MM.1S (cell line): ENCODE data around the gene FGGY.
"Not testable (repeated sequence)": the region's sequence is repeated elsewhere in the genome, so short reads cannot be mapped to it uniquely, and the experiment has no call there.

Experiments
- EZH2 ChIP-seq: fragments of 300-600 bp; sonication (generic); optimal IDR thresholded peaks from 2 replicates; pipeline ENCODE3; 2017; ENCODE audit warnings: low read depth, mild to moderate bottlenecking, antibody characterized with exemption, low read length, mixed read lengths
- TF ChIP-seq, protein P1 (sequence below): fragments of 300-600 bp; sonication (generic); IDR thresholded peaks from 2 replicates; pipeline ENCODE4 v1.5.1; 2016; ENCODE audit warnings: antibody characterized with exemption, low read length, mixed read lengths

DNA sequence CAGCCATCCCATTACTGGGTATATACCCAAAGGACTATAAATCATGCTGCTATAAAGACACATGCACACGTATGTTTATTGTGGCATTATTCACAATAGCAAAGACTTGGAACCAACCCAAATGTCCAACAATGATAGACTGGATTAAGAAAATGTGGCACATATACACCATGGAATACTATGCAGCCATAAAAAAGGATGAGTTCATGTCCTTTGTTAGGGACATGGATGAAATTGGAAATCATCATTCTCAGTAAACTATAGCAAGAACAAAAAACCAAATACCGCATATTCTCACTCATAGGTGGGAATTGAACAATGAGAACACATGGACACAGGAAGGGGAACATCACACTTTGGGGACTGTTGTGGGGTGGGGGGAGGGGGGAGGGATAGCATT lies 241.6 kb downstream of the FGGY start:
- TF ChIP-seq EZH2 = not testable (repeated sequence)
- TF ChIP-seq, protein P1, sequence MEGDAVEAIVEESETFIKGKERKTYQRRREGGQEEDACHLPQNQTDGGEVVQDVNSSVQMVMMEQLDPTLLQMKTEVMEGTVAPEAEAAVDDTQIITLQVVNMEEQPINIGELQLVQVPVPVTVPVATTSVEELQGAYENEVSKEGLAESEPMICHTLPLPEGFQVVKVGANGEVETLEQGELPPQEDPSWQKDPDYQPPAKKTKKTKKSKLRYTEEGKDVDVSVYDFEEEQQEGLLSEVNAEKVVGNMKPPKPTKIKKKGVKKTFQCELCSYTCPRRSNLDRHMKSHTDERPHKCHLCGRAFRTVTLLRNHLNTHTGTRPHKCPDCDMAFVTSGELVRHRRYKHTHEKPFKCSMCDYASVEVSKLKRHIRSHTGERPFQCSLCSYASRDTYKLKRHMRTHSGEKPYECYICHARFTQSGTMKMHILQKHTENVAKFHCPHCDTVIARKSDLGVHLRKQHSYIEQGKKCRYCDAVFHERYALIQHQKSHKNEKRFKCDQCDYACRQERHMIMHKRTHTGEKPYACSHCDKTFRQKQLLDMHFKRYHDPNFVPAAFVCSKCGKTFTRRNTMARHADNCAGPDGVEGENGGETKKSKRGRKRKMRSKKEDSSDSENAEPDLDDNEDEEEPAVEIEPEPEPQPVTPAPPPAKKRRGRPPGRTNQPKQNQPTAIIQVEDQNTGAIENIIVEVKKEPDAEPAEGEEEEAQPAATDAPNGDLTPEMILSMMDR = not testable (repeated sequence)
